Lung (tissue), 12 donors: Measurements from ENCODE around the gene XPR1. TPM values are rescaled to one million over a fixed set of nuclear protein-coding genes. Genes with fewer than 3 reads are reported as not detected.

ENCODE experiments used
- ATAC-seq: fragments of 200-7000 bp; cut with Tn5 transposase; one replicate; pipeline ENCODE4 v1.9.1; 2020; ENCODE audit warnings: moderate number of reproducible peaks; ENCODE audit not compliant: insufficient read depth, low FRiP score
- DNase-seq, 3 donors: peaks; one replicate each; pipeline ENCODE4 v3.0.0-alpha.2; 2013 to 2017
- H3K27ac ChIP-seq, 2 donors: one replicate each; pipeline ENCODE4 v1.5.1; 2013; ENCODE audit warnings: mild to moderate bottlenecking in 2 of 2, moderate library complexity in 2 of 2, control low read depth in 1 of 2, inconsistent platforms in 1 of 2, low read depth in 1 of 2, low read length in 1 of 2
- H3K27me3 ChIP-seq, 3 donors: one replicate each; pipeline ENCODE4 v1.5.1; 2013; ENCODE audit warnings: low read length in 2 of 3; ENCODE audit not compliant: control insufficient read depth in 3 of 3, insufficient read depth in 3 of 3
- H3K36me3 ChIP-seq, 4 donors: one replicate each; pipeline ENCODE4 v1.5.1; 2013; ENCODE audit warnings: low read length in 4 of 4, mild to moderate bottlenecking in 1 of 4, moderate library complexity in 1 of 4; ENCODE audit not compliant: control insufficient read depth in 4 of 4, insufficient read depth in 4 of 4
- H3K4me1 ChIP-seq, 5 donors: one replicate each; pipeline ENCODE4 v1.5.1; 2013; ENCODE audit warnings: low read length in 5 of 5, mild to moderate bottlenecking in 2 of 5, moderate library complexity in 1 of 5; ENCODE audit not compliant: control insufficient read depth in 5 of 5, insufficient read depth in 5 of 5
- H3K4me3 ChIP-seq: one replicate; pipeline ENCODE4 v1.5.1; 2013; ENCODE audit warnings: mild to moderate bottlenecking, control low read depth, moderate library complexity
- H3K9ac ChIP-seq, 2 donors: one replicate each; pipeline ENCODE4 v1.5.1; 2013; ENCODE audit warnings: low read length in 2 of 2, control low read depth in 1 of 2; ENCODE audit not compliant: insufficient read depth in 1 of 2
- H3K9me3 ChIP-seq, 4 donors: one replicate each; pipeline ENCODE4 v1.5.1; 2013; ENCODE audit warnings: low read length in 3 of 4, mild to moderate bottlenecking in 1 of 4, moderate library complexity in 1 of 4; ENCODE audit not compliant: control insufficient read depth in 4 of 4, insufficient read depth in 3 of 4
- WGBS, 2 donors: extraction: QIAGEN DNeasy Blood & Tissue Kit; methylation state at CpG; one replicate each; pipeline ENCODE4 v1.1.7; 2013; 5-methylcytosine and 5-hydroxymethylcytosine counted together
- polyA plus RNA-seq, 2 donors: library from polyadenylated mRNA; stranded (reverse); fragments of 200-250 nt; gene quantifications; one replicate each; pipeline ENCODE4 v1.2.1, GENCODE V29; 2013
- total RNA-seq, 2 donors: library from RNA; depleted of rRNA in 1 of 2; stranded (reverse); fragments of >200 nt in 1 of 2; gene quantifications; one replicate each; pipeline ENCODE4 v1.2.1, GENCODE V29; 2014 to 2021
- TF ChIP-seq, protein P1 (sequence below): IDR thresholded peaks from 2 replicates; pipeline ENCODE4 v1.5.1; 2012; ENCODE audit warnings: mild to moderate bottlenecking; ENCODE audit errors: control extremely low read depth, extremely low read depth
- donor health status: control.
- donor health status: control.
- donor health status: Bipolar disorder and iron deficiency.
- donor health status: healthy.
- donor health status: DM: yes; HTN: yes; CAD: no.

The XPR1 gene
- total and polyA plus RNA-seq, 4 donors: 7.4 to 44.0 (median 21.9) TPM

DNA sequence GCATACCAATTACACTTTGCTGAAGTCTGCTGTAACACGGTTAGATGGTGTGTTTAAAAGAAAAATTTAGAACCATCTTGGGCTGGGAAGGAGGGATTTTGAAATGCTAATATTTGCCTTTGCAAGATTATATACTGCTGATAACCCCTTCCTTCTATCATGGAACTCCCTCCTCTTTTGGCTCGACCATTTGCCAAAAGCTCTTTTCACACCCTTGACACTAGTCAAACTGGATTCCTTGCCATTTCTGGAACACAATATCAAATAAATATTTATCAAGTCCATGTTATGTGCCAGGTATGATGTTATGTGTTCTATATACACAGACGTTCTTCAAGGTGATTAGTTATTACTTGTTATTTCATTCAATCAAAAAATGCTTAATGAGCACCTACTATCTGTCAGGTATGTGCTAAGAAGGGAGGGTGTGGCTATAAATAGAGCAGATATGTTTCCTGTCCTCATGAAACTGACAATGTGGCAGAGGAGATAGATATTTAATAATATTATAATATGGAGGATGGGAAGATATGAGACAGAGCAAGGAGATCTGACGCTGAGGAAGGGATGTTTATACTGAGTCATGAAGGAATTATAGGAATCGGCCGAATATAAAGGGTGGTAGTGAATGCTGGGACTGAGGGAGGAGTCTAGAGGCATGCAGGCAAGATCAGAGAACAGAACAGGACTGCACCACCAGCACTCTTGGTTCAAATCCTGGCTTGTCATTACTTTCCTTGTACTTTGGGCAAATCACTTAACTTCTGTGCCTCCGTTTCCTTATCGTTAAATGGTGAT lies 16.1 kb upstream of the XPR1 start:
- ATAC-seq (no peak), DNase-seq (peak in 1 of 3 donors; percentile 45)
- TF ChIP-seq, protein P1, sequence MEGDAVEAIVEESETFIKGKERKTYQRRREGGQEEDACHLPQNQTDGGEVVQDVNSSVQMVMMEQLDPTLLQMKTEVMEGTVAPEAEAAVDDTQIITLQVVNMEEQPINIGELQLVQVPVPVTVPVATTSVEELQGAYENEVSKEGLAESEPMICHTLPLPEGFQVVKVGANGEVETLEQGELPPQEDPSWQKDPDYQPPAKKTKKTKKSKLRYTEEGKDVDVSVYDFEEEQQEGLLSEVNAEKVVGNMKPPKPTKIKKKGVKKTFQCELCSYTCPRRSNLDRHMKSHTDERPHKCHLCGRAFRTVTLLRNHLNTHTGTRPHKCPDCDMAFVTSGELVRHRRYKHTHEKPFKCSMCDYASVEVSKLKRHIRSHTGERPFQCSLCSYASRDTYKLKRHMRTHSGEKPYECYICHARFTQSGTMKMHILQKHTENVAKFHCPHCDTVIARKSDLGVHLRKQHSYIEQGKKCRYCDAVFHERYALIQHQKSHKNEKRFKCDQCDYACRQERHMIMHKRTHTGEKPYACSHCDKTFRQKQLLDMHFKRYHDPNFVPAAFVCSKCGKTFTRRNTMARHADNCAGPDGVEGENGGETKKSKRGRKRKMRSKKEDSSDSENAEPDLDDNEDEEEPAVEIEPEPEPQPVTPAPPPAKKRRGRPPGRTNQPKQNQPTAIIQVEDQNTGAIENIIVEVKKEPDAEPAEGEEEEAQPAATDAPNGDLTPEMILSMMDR: no peak
- H3K9me3 ChIP-seq: no peaks in the 10 kb centered on the region
- no peaks in the 10 kb centered on the region for H3K36me3 ChIP-seq
- H3K4me1 ChIP-seq: peaks cover 0 to 40% (median 10%) of the 10 kb centered on the region in 5 donors
- no peak overlapping the region for H3K27ac ChIP-seq
- WGBS, 2 donors: 51 to 72% methylated on average over 8 of the region's 8 CpGs
- H3K27me3 ChIP-seq: no peaks in the 10 kb centered on the region
- no peak overlapping the region for H3K4me3 ChIP-seq
- H3K9ac ChIP-seq: no peak overlapping the region

- no peak overlapping the region for H3K9ac ChIP-seq
- ATAC-seq (no peak), DNase-seq (peak in 1 of 3 donors; percentile 63)
- TF ChIP-seq, protein P1: no peak
- H3K4me3 ChIP-seq: no peak overlapping the region
- 76 to 82% methylated on average over 6 of the region's 6 CpGs for WGBS, 2 donors
- peaks cover 0 to 33% (median 10%) of the 10 kb centered on the region in 5 donors for H3K4me1 ChIP-seq
- no peaks in the 10 kb centered on the region for H3K9me3 ChIP-seq
- no peaks in the 10 kb centered on the region for H3K36me3 ChIP-seq
- no peak overlapping the region for H3K27ac ChIP-seq
- no peaks in the 10 kb centered on the region for H3K27me3 ChIP-seq
Observed at GRCh38 chr1:180616439-180616838, 15.4 kb upstream of the XPR1 start.

- ATAC-seq: no peak
- TF ChIP-seq, protein P1: no peak
- WGBS, 2 donors: 58 to 64% methylated on average over 4 of the region's 4 CpGs
- Histone ChIP-seq H3K9ac (no peak overlapping the region), H3K4me3 (no peak overlapping the region), H3K27ac (no peak overlapping the region), H3K36me3 (no peaks in the 10 kb centered on the region), H3K27me3 (no peaks in the 10 kb centered on the region), H3K4me1 (peaks cover 0 to 22% (median 5%) of the 10 kb centered on the region in 5 donors), H3K9me3 (no peaks in the 10 kb centered on the region)
- no peak for DNase-seq
Observed at GRCh38 chr1:180617774-180618395, 13.9 kb upstream of the XPR1 start.
